Sigmoid colon (tissue), 4 donors: ENCODE measurements around the gene NAXD.

Source experiments
- POLR2A ChIP-seq, 2 donors: fragments of 450-650 bp; IDR thresholded peaks; one replicate each; pipeline ENCODE4 v1.6.1; 2016; ENCODE audit warnings: antibody characterized with exemption in 2 of 2, mild to moderate bottlenecking in 2 of 2, moderate library complexity in 2 of 2
- POLR2AphosphoS5 ChIP-seq, 4 donors: sonication (generic); formaldehyde crosslinking; IDR thresholded peaks; one replicate each; pipeline ENCODE4 v1.6.1; 2017; ENCODE audit warnings: antibody characterized with exemption in 4 of 4

GRCh38 chr13:110652231-110652730 lies 36.9 kb downstream of the NAXD start:
- no peak for TF ChIP-seq POLR2A (IDR thresholded peaks at IDR 0.05)
- no peak for TF ChIP-seq POLR2AphosphoS5 (IDR thresholded peaks at IDR 0.05)
